ENCODE results near the gene OPN4.

Gene OPN4

DNA sequence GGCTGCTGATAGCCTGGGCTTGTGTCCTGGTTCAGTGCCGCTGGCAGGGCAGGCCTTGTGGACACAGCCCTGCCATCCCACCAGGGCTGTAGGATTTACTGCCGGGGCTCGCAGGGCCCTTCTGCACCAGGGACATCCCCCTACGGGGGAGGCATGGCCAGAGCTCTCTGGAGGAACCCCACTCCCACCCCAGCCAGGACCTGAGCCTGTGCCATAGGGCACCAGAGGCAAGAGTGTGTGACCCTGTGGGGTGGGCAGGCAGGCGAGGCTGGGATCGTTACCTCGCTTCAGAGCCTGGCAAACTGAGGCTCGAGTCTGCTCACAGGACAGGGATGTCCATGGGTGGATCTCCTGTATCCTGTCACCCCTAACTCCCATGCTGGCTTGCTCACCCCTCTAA lies 16.5 kb downstream of the OPN4 start:
- no peak for TF ChIP-seq CTCF (IDR thresholded peaks at IDR 0.05; ENCODE audit: low read depth, low read length)
- no peak for DNase-seq (ENCODE audit: low read depth, low spot score)
- H3K4me3 ChIP-seq (ENCODE audit: low read depth, low read length), result no peak overlapping the region
- in situ Hi-C loops (cut with HindIII; ENCODE audit: low sequenced_read_pairs), result no loop called here

- in situ Hi-C loops (cut with HindIII; ENCODE audit: low sequenced_read_pairs), result no loop called here
These were observed 17.1 kb downstream of the OPN4 start for GRCh38 chr10:86671419-86671818.

DNA sequence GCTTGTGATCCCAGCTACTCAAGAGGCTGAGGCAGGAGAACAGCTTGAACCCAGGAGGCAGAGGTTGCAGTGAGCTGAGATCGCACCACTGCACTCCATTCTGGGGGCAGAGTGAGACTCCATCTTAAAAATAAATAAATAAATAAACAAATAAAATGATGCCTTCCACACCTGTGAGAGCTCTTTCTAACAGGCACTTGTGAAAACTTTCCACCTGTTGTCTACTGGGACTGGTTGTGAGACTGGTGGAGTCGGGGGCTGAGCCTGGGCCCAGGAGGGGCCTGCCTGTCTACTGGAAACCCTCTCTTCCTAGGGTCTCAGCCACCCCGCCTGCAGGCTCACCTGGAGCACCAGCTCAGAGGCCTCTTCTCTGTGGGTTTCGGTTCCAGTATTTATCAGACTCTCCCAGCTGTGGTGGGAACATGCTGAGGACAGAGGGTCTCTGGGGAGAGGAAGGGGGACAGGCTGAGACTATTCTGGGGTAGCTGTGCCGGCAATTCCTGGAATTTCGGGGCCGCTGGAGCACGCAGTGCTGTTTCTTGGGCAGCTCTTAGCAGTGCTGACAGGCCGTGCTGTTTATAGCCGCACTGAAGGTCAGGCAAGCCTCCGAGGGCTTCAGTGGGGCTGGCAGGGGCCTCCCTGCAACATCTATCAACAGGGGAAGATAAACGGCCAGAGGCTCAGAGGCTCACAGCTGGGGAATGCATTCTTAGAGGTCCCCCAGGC lies 17.8 kb downstream of the OPN4 start:
- in situ Hi-C loops (cut with HindIII; ENCODE audit: low sequenced_read_pairs), result no loop called here
- no peak for DNase-seq (ENCODE audit: low read depth, low spot score)

More at GRCh38 chr10:86671419-86671818, 17.1 kb downstream of the OPN4 start:
- TF ChIP-seq CTCF (IDR thresholded peaks at IDR 0.05; ENCODE audit: low read depth, low read length), result no peak
- DNase-seq (ENCODE audit: low read depth, low spot score), result no peak
- no peak overlapping the region for H3K4me3 ChIP-seq (ENCODE audit: low read depth, low read length)

DNA sequence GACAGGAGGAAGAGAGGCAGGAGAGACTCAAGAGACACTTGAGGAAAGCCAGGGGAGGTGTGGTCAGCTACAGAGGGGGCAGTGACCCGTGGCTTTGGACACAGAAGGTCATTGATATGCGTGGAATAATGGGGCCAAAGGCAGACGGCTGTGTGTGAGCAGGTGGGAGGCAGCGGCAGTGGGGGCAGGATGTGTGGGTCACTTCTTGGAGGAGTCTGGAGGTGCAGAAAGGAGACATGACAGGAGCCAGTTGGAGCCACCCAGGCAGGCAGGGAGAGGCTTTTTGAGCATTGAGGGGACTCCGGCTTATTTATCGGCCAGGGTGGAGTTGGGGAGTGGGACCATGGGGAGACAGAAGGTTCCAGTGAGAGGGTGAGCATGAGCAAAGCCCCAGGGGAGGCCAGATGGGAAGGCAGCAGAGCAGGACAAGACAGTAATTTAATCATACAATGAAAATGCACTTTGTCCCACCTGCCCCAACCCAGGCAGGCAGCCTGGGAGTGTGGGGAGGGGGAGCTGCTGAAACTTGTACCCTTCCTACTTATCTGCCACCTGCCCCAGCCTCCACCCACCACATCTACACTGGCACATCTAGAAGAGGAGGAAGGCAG lies 19.0 kb downstream of the OPN4 start:
- no peak for TF ChIP-seq CTCF (IDR thresholded peaks at IDR 0.05; ENCODE audit: low read depth, low read length)
- in situ Hi-C loops (cut with HindIII; ENCODE audit: low sequenced_read_pairs), result no loop called here
- no peak for DNase-seq (ENCODE audit: low read depth, low spot score)
- no peak overlapping the region for H3K4me3 ChIP-seq (ENCODE audit: low read depth, low read length)

More for the DNA sequence above, 17.8 kb downstream of the OPN4 start:
- no peak overlapping the region for H3K4me3 ChIP-seq (ENCODE audit: low read depth, low read length)
- no peak for TF ChIP-seq CTCF (IDR thresholded peaks at IDR 0.05; ENCODE audit: low read depth, low read length)

- in situ Hi-C loops (cut with HindIII; ENCODE audit: low sequenced_read_pairs), result no loop called here
- H3K4me3 ChIP-seq (ENCODE audit: low read depth, low read length), result no peak overlapping the region
- TF ChIP-seq CTCF (IDR thresholded peaks at IDR 0.05; ENCODE audit: low read depth, low read length), result no peak
- DNase-seq (ENCODE audit: low read depth, low spot score), result no peak
These were observed 19.7 kb downstream of the OPN4 start for GRCh38 chr10:86673827-86674581.

DNA sequence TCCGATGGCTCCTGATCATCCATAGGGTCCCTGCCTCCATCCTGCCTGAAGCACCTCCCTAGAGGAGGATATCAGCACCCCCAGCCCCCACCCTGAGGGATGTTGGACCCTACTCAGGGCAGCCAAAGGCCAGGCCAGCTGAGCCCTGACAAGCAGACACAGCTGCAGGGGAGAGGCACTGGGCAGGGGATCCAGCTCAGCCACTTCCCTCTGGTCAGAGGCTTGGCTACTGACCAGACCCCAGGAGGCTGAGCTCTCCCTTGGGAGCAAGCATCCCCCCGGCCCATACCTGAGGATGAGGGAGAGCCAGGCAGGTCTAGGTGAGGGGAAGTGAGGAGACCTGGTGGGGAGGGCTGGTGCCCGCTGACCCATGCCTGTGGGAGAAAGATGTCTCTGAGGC lies 20.6 kb downstream of the OPN4 start:
- H3K4me3 ChIP-seq (ENCODE audit: low read depth, low read length), result no peak overlapping the region
- DNase-seq (ENCODE audit: low read depth, low spot score), result no peak
- in situ Hi-C loops (cut with HindIII; ENCODE audit: low sequenced_read_pairs), result no loop called here
- TF ChIP-seq CTCF (IDR thresholded peaks at IDR 0.05; ENCODE audit: low read depth, low read length), result no peak
